Islet of Langerhans (tissue), 1 donor: ENCODE results near the gene IL3RA.

Experiments
- FAIRE-seq: peaks from one replicate; lab custom pipeline; 2011; peaks lifted over from hg19 to GRCh38; lab: Jason Lieb, UNC

Gene IL3RA

GRCh38 chrX:1385253-1386223 lies 49.0 kb downstream of the IL3RA start:
- no peak for FAIRE-seq

GRCh38 chrX:1386338-1387127 lies 49.9 kb downstream of the IL3RA start:
- no peak for FAIRE-seq

- no peak for FAIRE-seq
Observed at GRCh38 chrX:1387141-1387776, 50.7 kb downstream of the IL3RA start.

- no peak for FAIRE-seq
Observed at GRCh38 chrX:1388651-1389050, 52.1 kb downstream of the IL3RA start.

GRCh38 chrX:1389181-1389992 lies 52.8 kb downstream of the IL3RA start:
- no peak for FAIRE-seq

GRCh38 chrX:1389993-1390285 lies 53.4 kb downstream of the IL3RA start:
- no peak for FAIRE-seq

- no peak for FAIRE-seq
Observed at GRCh38 chrX:1390621-1391369, 54.2 kb downstream of the IL3RA start.

- no peak for FAIRE-seq
Observed at GRCh38 chrX:1391370-1391706, 54.8 kb downstream of the IL3RA start.

GRCh38 chrX:1391707-1392375 lies 55.3 kb downstream of the IL3RA start, which contains the start of gene SLC25A6:
Gene SLC25A6, minus strand, starts transcription at chrX:1392113. Its CDS starts 104 bp downstream, at chrX:1392009.
- peak; percentile 21 for FAIRE-seq

GRCh38 chrX:1392376-1393068 lies 55.9 kb downstream of the IL3RA start:
- no peak for FAIRE-seq

- no peak for FAIRE-seq
Observed at GRCh38 chrX:1393871-1394615, 57.5 kb downstream of the IL3RA start.

- no peak for FAIRE-seq
Observed at GRCh38 chrX:1394731-1395501, 58.3 kb downstream of the IL3RA start.

- FAIRE-seq = no peak
Observed at GRCh38 chrX:1395646-1396216, 59.1 kb downstream of the IL3RA start.

- no peak for FAIRE-seq
Observed at GRCh38 chrX:1397001-1397400, 60.4 kb downstream of the IL3RA start.

- no peak for FAIRE-seq
Observed at GRCh38 chrX:1397441-1398270, 61.1 kb downstream of the IL3RA start.

GRCh38 chrX:1398431-1399340 lies 62.1 kb downstream of the IL3RA start:
- FAIRE-seq = no peak
